PC-9 (cell line): ENCODE results near the gene GPD1.

Experiments
- CTCF ChIP-seq: fragments of 200-600 bp; sonication (generic); conservative IDR thresholded peaks from 2 replicates; pipeline ENCODE4 v1.6.1; 2017; ENCODE audit warnings: mixed run types, antibody characterized with exemption, mild to moderate bottlenecking, moderate library complexity
- EZH2 ChIP-seq: fragments of 200-600 bp; sonication (generic); IDR thresholded peaks from 2 replicates; pipeline ENCODE4 v1.8.0; 2017; ENCODE audit warnings: antibody characterized with exemption, low read depth

GRCh38 chr12:50132505-50133135 is 28.8 kb downstream of the GPD1 start:
- no peak for TF ChIP-seq CTCF
- TF ChIP-seq EZH2, result no peak
